MM.1S (cell line): ENCODE measurements around the gene INPP4B.

Experiments used
- DNase-seq: peaks from one replicate; pipeline ENCODE4 v3.0.0-alpha.2; 2015
- H2AFZ ChIP-seq: fragments of 300-600 bp; sonication (generic); 2 replicates; pipeline ENCODE4 v1.6.0; 2016; ENCODE audit warnings: antibody characterized with exemption, low read length
- H3F3A ChIP-seq: fragments of 300-600 bp; sonication (generic); 2 replicates; pipeline ENCODE4 v1.6.1; 2016; ENCODE audit warnings: mild to moderate bottlenecking, antibody characterized with exemption, low read length, moderate library complexity, mixed read lengths; ENCODE audit not compliant: insufficient read depth
- H3K27ac ChIP-seq: fragments of 300-600 bp; sonication (generic); 2 replicates; pipeline ENCODE4 v1.5.1; 2016; ENCODE audit warnings: mild to moderate bottlenecking, low read length
- H3K27me3 ChIP-seq: fragments of 300-600 bp; sonication (generic); replicated peaks from 2 replicates; pipeline ENCODE4 v1.6.0; 2016; ENCODE audit warnings: low read length; ENCODE audit not compliant: insufficient read depth
- H3K36me3 ChIP-seq: fragments of 300-600 bp; sonication (generic); replicated peaks from 2 replicates; pipeline ENCODE4 v1.6.1; 2016; ENCODE audit warnings: mild to moderate bottlenecking, low read length, mixed read lengths; ENCODE audit not compliant: insufficient read depth
- H3K4me1 ChIP-seq: fragments of 300-600 bp; sonication (generic); 2 replicates; pipeline ENCODE4 v1.6.1; 2016; ENCODE audit warnings: low read length, mixed read lengths
- H3K4me2 ChIP-seq: fragments of 300-600 bp; sonication (generic); 2 replicates; pipeline ENCODE4 v1.6.0; 2016; ENCODE audit warnings: low read depth, low read length
- H3K4me3 ChIP-seq: fragments of 300-600 bp; sonication (generic); 2 replicates; pipeline ENCODE4 v1.5.1; 2016; ENCODE audit warnings: low read length, mixed read lengths
- H3K79me2 ChIP-seq: fragments of 300-600 bp; sonication (generic); 2 replicates; pipeline ENCODE4 v1.6.1; 2016; ENCODE audit warnings: mixed run types, low read length, mixed read lengths
- H3K9ac ChIP-seq: fragments of 300-600 bp; sonication (generic); 2 replicates; pipeline ENCODE4 v1.6.1; 2016; ENCODE audit warnings: low read length, mixed read lengths
- H3K9me2 ChIP-seq: fragments of 300-600 bp; sonication (generic); replicated peaks from 2 replicates; pipeline ENCODE4 v1.6.1; 2016; ENCODE audit warnings: mild to moderate bottlenecking, low read length, mixed read lengths; ENCODE audit not compliant: insufficient read depth
- H3K9me3 ChIP-seq: fragments of 300-600 bp; sonication (generic); replicated peaks from 2 replicates; pipeline ENCODE4 v1.6.1; 2016; ENCODE audit warnings: mild to moderate bottlenecking, low read length, mixed read lengths; ENCODE audit not compliant: insufficient read depth
- H4K20me1 ChIP-seq: fragments of 300-600 bp; sonication (generic); 2 replicates; pipeline ENCODE4 v1.6.1; 2016; ENCODE audit warnings: mild to moderate bottlenecking, low read length, moderate library complexity, mixed read lengths; ENCODE audit not compliant: insufficient read depth
- EZH2 ChIP-seq: fragments of 300-600 bp; sonication (generic); optimal IDR thresholded peaks from 2 replicates; pipeline ENCODE3; 2017; ENCODE audit warnings: low read depth, mild to moderate bottlenecking, antibody characterized with exemption, low read length, mixed read lengths
- EZH2phosphoT487 ChIP-seq: fragments of 300-600 bp; sonication (generic); IDR thresholded peaks from 2 replicates; pipeline ENCODE4 v1.6.1; 2018; ENCODE audit warnings: antibody characterized with exemption, low read length
- TF ChIP-seq, protein P1 (sequence below): fragments of 300-600 bp; sonication (generic); IDR thresholded peaks from 2 replicates; pipeline ENCODE4 v1.5.1; 2016; ENCODE audit warnings: antibody characterized with exemption, low read length, mixed read lengths

Gene INPP4B

DNA sequence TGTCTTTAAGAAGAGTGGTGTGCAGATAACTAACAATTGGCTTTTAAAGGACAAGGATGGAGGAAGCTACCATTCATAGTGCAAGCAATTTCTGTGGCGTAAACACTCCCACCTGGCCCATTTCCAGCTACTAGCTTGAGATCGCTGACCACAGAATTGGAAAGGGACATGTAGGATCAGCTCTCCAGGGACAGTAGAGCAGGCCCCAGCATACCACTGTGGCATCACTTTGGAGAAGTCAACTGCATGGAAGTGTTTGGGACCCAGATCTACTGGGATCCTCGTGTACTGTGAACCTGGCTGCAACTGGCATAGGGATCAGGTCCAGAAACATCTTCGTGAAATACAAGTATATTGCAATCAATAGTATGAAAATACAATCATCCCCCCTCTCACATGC is 515.0 kb downstream of the INPP4B start:
- Histone ChIP-seq H3K9me2 (no peaks in the 10 kb centered on the region), H3F3A (no peaks in the 10 kb centered on the region), H3K4me2 (no peak overlapping the region), H2AFZ (no peak overlapping the region), H3K4me3 (no peak overlapping the region), H3K4me1 (no peaks in the 10 kb centered on the region), H3K27ac (no peak overlapping the region), H3K79me2 (no peaks in the 10 kb centered on the region), H3K27me3 (peaks cover 12% of the 10 kb centered on the region; the same call in 1 of the 2 replicates), H3K36me3 (no peaks in the 10 kb centered on the region), H3K9me3 (no peaks in the 10 kb centered on the region), H3K9ac (no peak overlapping the region), H4K20me1 (no peaks in the 10 kb centered on the region)
- TF ChIP-seq, protein P1, sequence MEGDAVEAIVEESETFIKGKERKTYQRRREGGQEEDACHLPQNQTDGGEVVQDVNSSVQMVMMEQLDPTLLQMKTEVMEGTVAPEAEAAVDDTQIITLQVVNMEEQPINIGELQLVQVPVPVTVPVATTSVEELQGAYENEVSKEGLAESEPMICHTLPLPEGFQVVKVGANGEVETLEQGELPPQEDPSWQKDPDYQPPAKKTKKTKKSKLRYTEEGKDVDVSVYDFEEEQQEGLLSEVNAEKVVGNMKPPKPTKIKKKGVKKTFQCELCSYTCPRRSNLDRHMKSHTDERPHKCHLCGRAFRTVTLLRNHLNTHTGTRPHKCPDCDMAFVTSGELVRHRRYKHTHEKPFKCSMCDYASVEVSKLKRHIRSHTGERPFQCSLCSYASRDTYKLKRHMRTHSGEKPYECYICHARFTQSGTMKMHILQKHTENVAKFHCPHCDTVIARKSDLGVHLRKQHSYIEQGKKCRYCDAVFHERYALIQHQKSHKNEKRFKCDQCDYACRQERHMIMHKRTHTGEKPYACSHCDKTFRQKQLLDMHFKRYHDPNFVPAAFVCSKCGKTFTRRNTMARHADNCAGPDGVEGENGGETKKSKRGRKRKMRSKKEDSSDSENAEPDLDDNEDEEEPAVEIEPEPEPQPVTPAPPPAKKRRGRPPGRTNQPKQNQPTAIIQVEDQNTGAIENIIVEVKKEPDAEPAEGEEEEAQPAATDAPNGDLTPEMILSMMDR: no peak
- no peak for TF ChIP-seq EZH2phosphoT487
- DNase-seq: no peak

DNA sequence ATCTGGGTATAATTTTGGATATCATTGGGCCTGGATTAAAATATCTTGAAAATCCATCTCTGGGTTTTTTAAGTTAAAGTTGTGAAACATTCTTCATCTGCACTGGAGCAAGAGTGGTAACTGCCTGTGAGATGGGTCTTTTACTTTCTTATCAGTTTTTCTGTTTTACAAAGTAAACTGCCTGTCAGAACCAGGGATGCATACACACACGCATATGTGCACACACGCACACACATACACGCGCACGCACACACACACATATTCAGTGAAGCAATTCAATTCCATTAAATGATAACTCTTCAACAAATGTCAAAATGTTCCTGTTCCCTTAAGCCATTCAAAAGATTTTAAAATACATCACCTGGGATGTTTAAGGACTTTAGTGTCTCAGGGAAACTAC is 515.8 kb downstream of the INPP4B start:
- H3F3A ChIP-seq: no peaks in the 10 kb centered on the region
- no peaks in the 10 kb centered on the region for H4K20me1 ChIP-seq
- H3K9ac ChIP-seq: no peak overlapping the region
- H3K9me2 ChIP-seq: no peaks in the 10 kb centered on the region
- no peaks in the 10 kb centered on the region for H3K9me3 ChIP-seq
- H3K27me3 ChIP-seq: peaks cover 18% of the 10 kb centered on the region
- H3K79me2 ChIP-seq: no peaks in the 10 kb centered on the region
- DNase-seq: no peak
- no peak overlapping the region for H3K27ac ChIP-seq
- TF ChIP-seq, protein P1: no peak
- TF ChIP-seq EZH2 (no peak), EZH2phosphoT487 (no peak)
- no peaks in the 10 kb centered on the region for H3K4me1 ChIP-seq
- no peaks in the 10 kb centered on the region for H3K36me3 ChIP-seq
- no peak overlapping the region for H3K4me3 ChIP-seq
- H3K4me2 ChIP-seq: no peak overlapping the region
- no peak overlapping the region for H2AFZ ChIP-seq

DNA sequence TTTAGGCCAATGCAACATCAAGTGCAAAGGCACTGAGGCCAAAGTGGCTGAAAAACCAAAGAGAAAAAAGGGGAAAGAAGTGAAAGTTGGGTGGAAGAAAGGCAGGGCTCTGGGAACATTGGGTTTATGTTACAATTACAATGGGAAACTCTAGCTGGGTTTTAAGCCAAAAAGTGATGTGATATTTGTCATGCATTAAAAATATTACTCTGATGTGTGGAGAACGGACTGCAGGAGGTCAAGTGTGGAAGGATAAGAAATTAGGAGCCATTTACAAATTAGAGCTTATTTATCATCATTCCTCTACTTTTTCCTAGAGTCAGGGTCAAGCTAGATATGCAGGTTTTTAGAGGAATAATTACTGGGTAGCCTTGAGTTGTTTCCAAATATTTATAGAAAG is 516.8 kb downstream of the INPP4B start:
- no peak overlapping the region for H3K9ac ChIP-seq
- no peak overlapping the region for H3K4me3 ChIP-seq
- peaks cover 2% of the 10 kb centered on the region for H3K4me1 ChIP-seq
- TF ChIP-seq, protein P1: no peak
- TF ChIP-seq EZH2phosphoT487: no peak
- no peak for TF ChIP-seq EZH2
- 0 out of 2 replicates have a peak, but pooled peaks cover under 1% of the 10 kb centered on the region for H4K20me1 ChIP-seq
- peaks cover 18% of the 10 kb centered on the region for H3K27me3 ChIP-seq
- no peak for DNase-seq
- no peak overlapping the region for H3K27ac ChIP-seq
- peaks cover 5% of the 10 kb centered on the region for H3F3A ChIP-seq
- no peaks in the 10 kb centered on the region for H3K79me2 ChIP-seq
- no peak overlapping the region for H3K4me2 ChIP-seq
- H3K36me3 ChIP-seq: no peaks in the 10 kb centered on the region
- H2AFZ ChIP-seq: no peak overlapping the region
- H3K9me3 ChIP-seq: no peaks in the 10 kb centered on the region
- no peaks in the 10 kb centered on the region for H3K9me2 ChIP-seq
